Stimulated activated CD4-positive, alpha-beta T cell treated with anti-CD3 and anti-CD28 coated beads, Interleukin-12 subunit alpha, Interleukin-12 subunit beta, amount 100 ng/mL, for 4 hours (primary cell): Measurements from ENCODE around the gene OPRM1.
"Not testable (repeated sequence)": the region's sequence is repeated elsewhere in the genome, so short reads cannot be mapped to it uniquely, and the experiment has no call there.

Experiments used
- DNase-seq: peaks from one replicate; pipeline ENCODE4 v3.0.0-alpha.2; 2020

The OPRM1 gene

GRCh38 chr6:154213782-154214181, 174.7 kb downstream of the OPRM1 start:
- DNase-seq = no peak

- DNase-seq = no peak
These were observed 179.3 kb downstream of the OPRM1 start for GRCh38 chr6:154218301-154218700.

- no peak for DNase-seq
These were observed 179.7 kb downstream of the OPRM1 start for GRCh38 chr6:154218787-154219186.

- no peak for DNase-seq
These were observed 180.2 kb downstream of the OPRM1 start for GRCh38 chr6:154219250-154219649.

- no peak for DNase-seq
These were observed 183.7 kb downstream of the OPRM1 start for GRCh38 chr6:154222716-154223115.

GRCh38 chr6:154223296-154223695, 184.3 kb downstream of the OPRM1 start:
- no peak for DNase-seq

GRCh38 chr6:154226461-154226860, 187.4 kb downstream of the OPRM1 start:
- DNase-seq = no peak

GRCh38 chr6:154227862-154228520, 189.0 kb downstream of the OPRM1 start:
- no peak for DNase-seq

GRCh38 chr6:154228521-154228905, 189.5 kb downstream of the OPRM1 start:
- no peak for DNase-seq

- peak; percentile 46 for DNase-seq
These were observed 190.7 kb downstream of the OPRM1 start for GRCh38 chr6:154229786-154230185.

- DNase-seq = no peak
These were observed 191.4 kb downstream of the OPRM1 start for GRCh38 chr6:154230393-154230792.

GRCh38 chr6:154230910-154231595, 192.0 kb downstream of the OPRM1 start:
- no peak for DNase-seq

- no peak for DNase-seq
These were observed 193.2 kb downstream of the OPRM1 start for GRCh38 chr6:154232013-154232910.

GRCh38 chr6:154233383-154233782, 194.3 kb downstream of the OPRM1 start:
- no peak for DNase-seq

- DNase-seq = no peak
These were observed 195.2 kb downstream of the OPRM1 start for GRCh38 chr6:154234019-154234772.

GRCh38 chr6:154236646-154237301, 197.7 kb downstream of the OPRM1 start:
- DNase-seq = no peak

- no peak for DNase-seq
These were observed 199.8 kb downstream of the OPRM1 start for GRCh38 chr6:154238831-154239230.

GRCh38 chr6:154239392-154239791, 200.4 kb downstream of the OPRM1 start:
- no peak for DNase-seq

- not testable (repeated sequence) for DNase-seq
These were observed 202.0 kb downstream of the OPRM1 start for GRCh38 chr6:154241061-154241460.

GRCh38 chr6:154241581-154241980, 202.5 kb downstream of the OPRM1 start:
- DNase-seq = no peak

- DNase-seq = no peak
These were observed 203.7 kb downstream of the OPRM1 start for GRCh38 chr6:154242617-154243357.
